Muscle layer of colon (tissue), 2 donors: ENCODE results near the gene PCDH9.

Experiments used
- H3K27ac ChIP-seq: one replicate; pipeline ENCODE4 v1.7.0; 2013; ENCODE audit warnings: low read depth, mild to moderate bottlenecking, low read length, moderate library complexity
- H3K27me3 ChIP-seq, 2 donors: one replicate each; pipeline ENCODE4 v1.7.0; 2013; ENCODE audit warnings: low read length in 2 of 2, mild to moderate bottlenecking in 2 of 2; ENCODE audit not compliant: insufficient read depth in 2 of 2, control insufficient read depth in 1 of 2
- H3K36me3 ChIP-seq: one replicate; pipeline ENCODE4 v1.7.0; 2013; ENCODE audit warnings: mild to moderate bottlenecking, low read length; ENCODE audit not compliant: insufficient read depth
- H3K4me1 ChIP-seq: one replicate; pipeline ENCODE4 v1.7.0; 2013; ENCODE audit warnings: mild to moderate bottlenecking, low read length; ENCODE audit not compliant: insufficient read depth
- H3K4me3 ChIP-seq, 2 donors: one replicate each; pipeline ENCODE4 v1.7.0; 2013; ENCODE audit warnings: low read length in 2 of 2, low read depth in 1 of 2, mild to moderate bottlenecking in 1 of 2, moderate library complexity in 1 of 2
- H3K9ac ChIP-seq: one replicate; pipeline ENCODE4 v1.7.0; 2013; ENCODE audit warnings: low read length
- H3K9me3 ChIP-seq: one replicate; pipeline ENCODE4 v1.7.0; 2013; ENCODE audit warnings: mild to moderate bottlenecking, low read length
- donor health status: abdominal sarcoma.
- donor health status: Adenocarcinoma of cecum.

PCDH9 gene

DNA sequence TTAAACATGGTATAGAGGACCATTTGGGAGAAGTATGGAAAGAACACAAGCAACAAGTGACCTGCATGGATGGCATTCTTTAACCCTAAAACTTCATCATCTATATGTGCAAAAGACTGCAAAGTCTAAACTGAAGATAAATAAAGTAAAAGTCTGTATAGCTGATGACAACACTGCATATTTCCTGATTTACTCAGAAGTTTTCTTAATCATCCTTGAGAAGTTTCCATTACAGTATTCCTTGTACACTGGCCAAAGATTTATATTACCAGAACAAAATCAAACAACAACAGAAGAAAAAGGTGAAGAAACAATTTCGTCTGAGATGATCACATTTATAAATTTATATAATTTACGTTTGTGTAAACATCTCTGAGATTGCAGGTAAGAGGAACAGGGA is 805.7 kb downstream of the PCDH9 start:
- Histone ChIP-seq H3K4me3 (no peak overlapping the region), H3K36me3 (no peaks in the 10 kb centered on the region), H3K27ac (no peak overlapping the region), H3K27me3 (no peaks in the 10 kb centered on the region), H3K9ac (no peak overlapping the region), H3K9me3 (no peaks in the 10 kb centered on the region), H3K4me1 (no peaks in the 10 kb centered on the region)

DNA sequence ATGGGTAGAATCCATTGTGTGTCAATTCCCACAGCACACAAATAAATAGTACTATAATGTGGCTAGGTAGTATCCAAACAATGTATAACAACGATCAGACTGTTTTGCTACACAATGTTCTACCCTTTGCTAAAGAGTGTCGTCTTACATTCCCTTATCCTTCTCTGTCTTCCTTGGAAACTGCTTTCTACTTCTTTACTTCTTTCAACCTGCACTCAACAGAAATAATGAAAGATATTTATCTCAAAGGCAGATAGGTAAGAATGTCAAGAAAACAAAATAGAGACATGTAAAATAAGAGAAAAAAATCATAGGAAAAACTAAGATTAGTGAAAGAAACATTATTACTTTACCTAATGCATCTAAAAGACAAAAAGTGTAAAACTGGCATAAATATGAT is 814.7 kb downstream of the PCDH9 start:
- no peaks in the 10 kb centered on the region for H3K36me3 ChIP-seq
- no peaks in the 10 kb centered on the region for H3K9me3 ChIP-seq
- no peak overlapping the region for H3K27ac ChIP-seq
- H3K4me1 ChIP-seq: no peaks in the 10 kb centered on the region
- no peak overlapping the region for H3K9ac ChIP-seq
- no peaks in the 10 kb centered on the region for H3K27me3 ChIP-seq
- H3K4me3 ChIP-seq: no peak overlapping the region

DNA sequence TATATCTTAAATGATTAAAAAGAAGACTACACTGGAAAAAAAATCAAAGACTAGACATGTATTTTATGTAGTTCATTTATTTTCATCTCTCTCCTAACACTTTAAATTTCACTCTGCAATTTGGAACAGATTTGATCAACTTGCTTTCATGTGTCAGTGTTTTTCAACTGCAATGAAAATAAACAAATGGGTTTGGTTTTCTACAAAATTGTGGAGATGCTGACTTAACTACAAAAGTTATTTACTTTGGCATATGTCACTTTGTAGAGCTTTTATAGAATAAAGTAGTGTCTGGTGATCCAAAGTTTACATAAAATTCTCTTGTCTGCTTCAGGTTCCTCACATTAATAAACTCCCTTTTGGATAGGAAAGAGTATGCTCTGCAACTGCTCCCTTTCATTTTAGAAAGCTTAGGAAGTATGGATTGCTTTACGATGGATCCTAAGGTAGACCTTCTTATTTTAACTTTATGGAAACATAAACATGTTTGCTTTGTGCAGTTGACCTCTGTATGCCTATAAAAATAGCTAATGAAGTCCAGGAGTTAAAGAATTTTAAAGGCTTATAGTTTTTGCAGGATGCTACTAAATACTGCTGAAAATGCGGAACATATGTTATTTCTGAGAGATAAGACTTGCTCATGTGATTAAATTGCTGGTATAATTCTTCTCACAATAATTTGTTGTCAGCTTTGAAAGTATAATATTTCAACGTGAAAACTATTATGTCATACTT is 815.9 kb downstream of the PCDH9 start:
- no peaks in the 10 kb centered on the region for H3K4me1 ChIP-seq
- H3K27ac ChIP-seq: no peak overlapping the region
- no peak overlapping the region for H3K9ac ChIP-seq
- H3K4me3 ChIP-seq: no peak overlapping the region
- no peaks in the 10 kb centered on the region for H3K36me3 ChIP-seq
- no peaks in the 10 kb centered on the region for H3K9me3 ChIP-seq
- H3K27me3 ChIP-seq: no peaks in the 10 kb centered on the region

DNA sequence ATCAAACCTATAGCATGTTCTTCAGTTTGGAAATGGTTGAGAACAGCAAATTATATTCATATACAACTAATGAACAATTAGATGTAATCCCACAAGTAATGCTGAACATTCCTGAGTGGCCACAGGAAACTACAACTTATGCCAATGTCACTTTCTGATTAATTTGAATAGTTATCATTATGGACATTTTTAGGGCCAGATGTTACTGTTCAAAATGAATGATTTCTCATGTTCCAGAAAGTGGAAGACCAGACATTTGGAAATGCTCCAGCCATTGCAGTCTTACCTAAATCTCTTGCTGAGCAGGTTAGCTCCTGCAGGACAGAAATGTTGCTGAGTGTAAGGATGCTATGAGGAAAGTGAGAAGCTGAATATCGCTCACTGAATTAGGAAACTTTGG is 819.8 kb downstream of the PCDH9 start:
- no peaks in the 10 kb centered on the region for H3K36me3 ChIP-seq
- no peaks in the 10 kb centered on the region for H3K27me3 ChIP-seq
- no peaks in the 10 kb centered on the region for H3K9me3 ChIP-seq
- H3K27ac ChIP-seq: no peak overlapping the region
- H3K4me3 ChIP-seq: no peak overlapping the region
- no peak overlapping the region for H3K9ac ChIP-seq
- H3K4me1 ChIP-seq: peaks cover 13% of the 10 kb centered on the region

DNA sequence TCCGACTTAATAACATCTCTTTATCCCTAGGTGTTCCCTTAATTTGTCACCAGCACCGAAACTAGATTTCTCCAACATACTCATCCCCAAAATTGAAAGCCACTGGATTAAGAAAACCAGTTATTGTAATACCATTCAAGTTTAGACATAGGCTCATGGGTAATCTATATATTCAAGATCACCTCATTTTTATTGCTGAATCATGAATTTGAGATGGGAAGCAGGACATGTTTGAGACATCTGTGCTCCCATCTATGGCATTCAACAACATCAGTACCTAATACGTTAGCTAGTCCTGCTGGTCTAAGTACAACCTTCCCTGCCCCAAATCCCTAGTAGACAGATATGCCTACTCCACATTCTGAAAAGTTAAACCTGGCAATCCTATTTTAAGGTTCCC is 820.6 kb downstream of the PCDH9 start:
- Histone ChIP-seq H3K4me1 (peaks cover 13% of the 10 kb centered on the region), H3K27ac (no peak overlapping the region), H3K36me3 (no peaks in the 10 kb centered on the region), H3K4me3 (no peak overlapping the region), H3K9ac (no peak overlapping the region), H3K9me3 (no peaks in the 10 kb centered on the region), H3K27me3 (no peaks in the 10 kb centered on the region)

DNA sequence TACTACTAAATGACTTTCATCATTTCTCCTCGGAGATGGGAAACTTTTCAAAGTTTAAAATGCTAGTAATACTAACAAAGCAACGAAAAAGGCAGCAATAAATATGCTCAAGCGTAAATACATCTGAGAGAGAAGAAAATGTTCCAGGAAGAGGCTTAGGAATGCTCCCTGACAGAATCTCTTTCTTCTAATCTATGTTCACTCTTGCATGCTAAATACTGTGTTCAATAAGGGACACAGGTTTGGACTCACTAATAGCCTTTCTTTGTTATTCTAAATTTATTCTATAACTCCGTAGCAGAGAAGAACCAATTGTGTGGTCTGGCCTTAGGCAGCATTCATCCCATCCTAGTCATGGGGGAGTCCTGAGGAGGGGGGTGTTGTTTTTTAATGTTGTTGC is 823.0 kb downstream of the PCDH9 start:
- Histone ChIP-seq H3K36me3 (no peaks in the 10 kb centered on the region), H3K27me3 (no peaks in the 10 kb centered on the region), H3K4me3 (no peak overlapping the region), H3K27ac (no peak overlapping the region), H3K4me1 (peaks cover 13% of the 10 kb centered on the region), H3K9me3 (no peaks in the 10 kb centered on the region), H3K9ac (no peak overlapping the region)

DNA sequence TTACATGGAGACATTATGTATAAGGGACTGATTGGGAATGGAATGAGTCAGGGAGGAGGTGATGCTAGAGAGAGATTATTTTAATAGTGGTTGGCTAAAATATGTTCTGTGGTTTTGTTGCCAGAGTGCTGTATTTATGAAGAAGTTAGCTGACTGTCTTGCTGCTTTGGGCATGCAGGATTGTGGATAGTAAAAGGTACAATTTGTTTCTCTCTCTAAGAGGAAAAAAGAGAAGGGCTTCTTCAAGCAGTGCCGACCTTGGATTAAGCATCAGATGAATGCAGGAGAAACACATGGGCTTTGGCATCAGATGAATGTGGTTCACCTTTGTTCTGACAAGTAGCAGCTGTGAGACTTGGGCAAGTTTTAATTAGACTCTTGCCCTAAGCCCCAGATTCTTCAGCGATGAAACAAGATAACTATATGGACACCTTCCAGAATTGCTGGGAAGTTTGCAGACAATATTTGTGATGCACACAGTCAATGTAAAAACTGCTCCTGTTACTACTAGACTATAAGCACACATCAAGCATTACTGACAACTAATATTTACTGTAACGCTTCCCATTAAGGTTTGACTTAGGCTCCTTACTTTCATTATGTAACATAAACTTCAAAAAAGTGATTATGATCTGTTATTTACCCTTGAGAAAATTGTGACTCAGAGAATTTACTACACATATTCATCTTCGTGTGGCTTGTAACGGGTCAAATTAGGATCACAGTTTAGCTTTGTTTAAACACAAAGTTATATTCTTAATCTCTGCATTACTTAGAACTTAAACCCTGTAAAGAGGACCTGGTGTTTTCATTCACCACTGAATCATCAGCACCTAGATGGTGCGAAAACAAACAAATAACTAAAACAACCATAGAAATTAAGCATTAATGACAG is 824.0 kb downstream of the PCDH9 start:
- no peak overlapping the region for H3K27ac ChIP-seq

DNA sequence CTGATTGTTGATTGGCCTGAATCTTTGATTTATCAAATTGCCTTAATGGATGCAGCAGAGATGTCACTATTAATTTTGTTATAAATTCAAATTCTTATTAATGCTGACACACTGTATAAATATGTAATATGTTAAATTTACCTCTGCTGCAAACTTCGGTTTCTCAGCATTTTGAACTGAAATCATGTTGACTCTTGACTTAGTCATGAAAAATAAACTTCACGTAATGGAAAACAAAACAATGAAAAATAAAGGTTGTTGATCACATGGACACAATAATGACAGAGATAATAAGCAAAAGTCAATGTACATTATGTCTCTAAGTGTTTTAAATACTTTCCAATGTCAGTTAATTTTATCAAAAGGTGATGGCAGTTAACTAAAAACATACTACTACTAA is 827.6 kb downstream of the PCDH9 start:
- H3K9me3 ChIP-seq: no peaks in the 10 kb centered on the region
- no peak overlapping the region for H3K4me3 ChIP-seq
- peaks cover 13% of the 10 kb centered on the region for H3K4me1 ChIP-seq
- no peaks in the 10 kb centered on the region for H3K27me3 ChIP-seq
- no peaks in the 10 kb centered on the region for H3K36me3 ChIP-seq
- H3K27ac ChIP-seq: no peak overlapping the region
- no peak overlapping the region for H3K9ac ChIP-seq

More for the DNA sequence above, 824.0 kb downstream of the PCDH9 start:
- H3K4me1 ChIP-seq: peaks cover 13% of the 10 kb centered on the region
- no peaks in the 10 kb centered on the region for H3K9me3 ChIP-seq
- no peaks in the 10 kb centered on the region for H3K27me3 ChIP-seq
- no peak overlapping the region for H3K9ac ChIP-seq
- H3K4me3 ChIP-seq: no peak overlapping the region
- no peaks in the 10 kb centered on the region for H3K36me3 ChIP-seq

DNA sequence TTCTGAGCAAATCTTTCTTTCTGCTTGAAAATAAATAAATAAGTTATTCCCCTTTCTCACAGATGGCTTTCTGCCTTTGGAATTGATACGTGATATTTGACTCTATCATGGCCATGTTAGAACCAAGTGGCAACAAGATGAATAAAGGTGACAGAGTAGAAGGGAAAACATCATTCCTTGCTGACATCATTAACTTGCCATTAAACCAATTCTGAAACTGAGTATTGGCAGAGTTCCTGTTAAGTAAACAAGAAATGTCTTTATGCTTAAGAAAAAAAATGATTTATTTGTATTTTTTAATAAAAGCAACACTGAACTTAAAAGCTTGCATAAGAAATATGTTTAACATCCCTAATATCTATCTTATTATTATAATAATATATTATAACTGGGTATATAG is 828.1 kb downstream of the PCDH9 start:
- Histone ChIP-seq H3K9me3 (no peaks in the 10 kb centered on the region), H3K27me3 (no peaks in the 10 kb centered on the region), H3K27ac (no peak overlapping the region), H3K4me3 (no peak overlapping the region), H3K4me1 (peaks cover 13% of the 10 kb centered on the region), H3K9ac (no peak overlapping the region), H3K36me3 (no peaks in the 10 kb centered on the region)

DNA sequence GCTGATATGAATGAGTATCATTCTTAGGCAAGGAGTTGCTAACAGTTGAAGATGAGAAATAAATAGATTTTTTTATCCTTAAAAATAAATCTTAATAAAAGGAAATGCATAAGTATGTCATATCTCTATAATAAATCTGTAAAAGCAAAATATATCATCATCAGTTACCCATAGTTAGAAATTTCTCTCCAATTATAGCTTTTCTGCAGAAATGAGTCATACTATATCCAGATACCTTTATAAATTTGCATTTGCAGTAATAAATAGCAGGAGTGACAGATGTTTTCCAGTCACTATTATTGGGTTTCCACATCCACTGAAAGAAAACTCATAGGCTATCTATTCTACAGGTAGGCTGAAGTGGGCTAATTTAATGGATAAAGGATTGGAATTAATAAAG is 829.8 kb downstream of the PCDH9 start:
- H3K36me3 ChIP-seq: no peaks in the 10 kb centered on the region

DNA sequence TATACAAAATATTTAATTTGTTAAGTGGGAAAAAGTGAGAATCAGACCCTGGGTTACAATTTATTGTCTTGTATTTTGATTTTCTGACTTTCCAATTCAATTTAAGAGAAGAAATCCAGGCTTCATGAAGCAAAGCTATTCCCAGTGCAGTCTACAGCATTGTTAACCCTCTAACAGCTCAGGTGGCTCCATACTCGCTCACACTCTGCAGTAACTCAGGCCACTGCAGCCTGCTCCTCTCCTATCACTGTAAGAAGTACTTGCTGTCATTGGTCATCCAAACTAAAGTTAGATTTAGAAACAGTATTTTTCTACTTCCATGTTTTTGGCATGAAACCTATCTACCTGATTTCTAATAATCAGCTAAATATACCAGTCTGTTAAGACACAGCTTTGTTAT is 830.3 kb downstream of the PCDH9 start:
- Histone ChIP-seq H3K9me3 (no peaks in the 10 kb centered on the region), H3K4me1 (no peaks in the 10 kb centered on the region), H3K36me3 (no peaks in the 10 kb centered on the region), H3K4me3 (no peak overlapping the region), H3K9ac (no peak overlapping the region), H3K27ac (no peak overlapping the region), H3K27me3 (no peaks in the 10 kb centered on the region)

More for the DNA sequence above, 829.8 kb downstream of the PCDH9 start:
- H3K27me3 ChIP-seq: no peaks in the 10 kb centered on the region
- H3K9me3 ChIP-seq: no peaks in the 10 kb centered on the region
- no peak overlapping the region for H3K27ac ChIP-seq
- H3K4me3 ChIP-seq: no peak overlapping the region
- H3K4me1 ChIP-seq: peaks cover under 1% of the 10 kb centered on the region
- no peak overlapping the region for H3K9ac ChIP-seq
